Measurements from ENCODE around the gene CFAP90.

DNA sequence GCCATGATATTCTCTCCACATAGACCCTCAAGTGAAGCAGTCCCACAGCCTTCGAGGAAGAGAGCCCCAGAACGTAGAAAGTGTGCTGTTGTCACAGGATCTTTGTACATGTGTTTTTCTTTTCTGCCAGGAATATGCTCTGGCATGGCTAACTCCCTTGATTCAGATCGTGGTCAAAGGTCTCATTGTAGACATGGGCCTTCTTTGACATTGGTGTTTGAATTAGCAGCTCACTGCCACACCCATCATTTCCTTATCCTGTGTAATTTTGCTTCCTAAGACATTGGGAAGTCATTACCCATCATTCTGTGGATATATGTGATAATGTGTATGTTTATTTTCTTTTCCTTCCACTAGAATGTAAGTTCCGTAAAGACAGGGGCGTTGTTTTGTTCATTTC, 43.5 kb upstream of the CFAP90 start:
- TF ChIP-seq POLR2A (IDR thresholded peaks at IDR 0.05) (no peak), CTCF (IDR thresholded peaks at IDR 0.05) (no peak)

Data from lower leg skin (tissue), 3 donors.